Peyer's patch (tissue), 4 donors: Measurements from ENCODE around the gene APBA1. TPM values are rescaled to one million over a fixed set of nuclear protein-coding genes. Genes with fewer than 3 reads are reported as not detected.

Experiments
- DNase-seq, 3 donors: peaks; one replicate each; pipeline ENCODE4 v3.0.0-alpha.2; 2017 to 2019
- H3K27ac ChIP-seq, 4 donors: fragments of 200-600 bp; sonication (generic); one replicate each; pipeline ENCODE4 v1.5.1; 2016 to 2019
- H3K27me3 ChIP-seq, 2 donors: fragments of 200-600 bp; sonication (generic); one replicate each; pipeline ENCODE4 v1.5.1; 2019
- H3K36me3 ChIP-seq, 3 donors: fragments of 200-600 bp; sonication (generic); one replicate each; pipeline ENCODE4 v1.5.1; 2016 to 2019
- H3K4me1 ChIP-seq, 4 donors: fragments of 200-600 bp; sonication (generic); one replicate each; pipeline ENCODE4 v1.5.1; 2016 to 2019
- H3K4me3 ChIP-seq, 4 donors: fragments of 200-600 bp; sonication (generic); 1 replicate in 3 of 4; 2 replicates in 1 of 4; pipeline ENCODE4 v1.5.1; 2016 to 2019; ENCODE audit warnings: mild to moderate bottlenecking in 1 of 4
- H3K9me3 ChIP-seq, 4 donors: fragments of 200-600 bp; sonication (generic); one replicate each; pipeline ENCODE4 v1.5.1; 2016 to 2019; ENCODE audit warnings: mild to moderate bottlenecking in 1 of 4
- POLR2A ChIP-seq, 2 donors: fragments of 450-650 bp; IDR thresholded peaks; one replicate each; pipeline ENCODE4 v1.5.1; 2017; ENCODE audit warnings: antibody characterized with exemption in 2 of 2, mild to moderate bottlenecking in 2 of 2, moderate library complexity in 2 of 2
- total RNA-seq, 4 donors: library from RNA; depleted of rRNA; stranded (reverse); fragments of >200 nt; gene quantifications; one replicate each; pipeline ENCODE4 v1.1.0, GENCODE V29; 2016
- TF ChIP-seq, protein P1 (sequence below), 6 experiments: fragments of 450-650 bp in 4 of 6; fragments of 200-600 bp in 2 of 6; sonication (generic) in 1 of 6; IDR thresholded peaks; one replicate each; pipeline ENCODE4 v1.5.1; 2017 to 2019; ENCODE audit warnings: antibody characterized with exemption in 6 of 6, mild to moderate bottlenecking in 3 of 6, moderate library complexity in 1 of 6

Gene APBA1
- total RNA-seq, 4 donors from 2014 or later: 0.88 to 14.9 (median 3.9) TPM

DNA sequence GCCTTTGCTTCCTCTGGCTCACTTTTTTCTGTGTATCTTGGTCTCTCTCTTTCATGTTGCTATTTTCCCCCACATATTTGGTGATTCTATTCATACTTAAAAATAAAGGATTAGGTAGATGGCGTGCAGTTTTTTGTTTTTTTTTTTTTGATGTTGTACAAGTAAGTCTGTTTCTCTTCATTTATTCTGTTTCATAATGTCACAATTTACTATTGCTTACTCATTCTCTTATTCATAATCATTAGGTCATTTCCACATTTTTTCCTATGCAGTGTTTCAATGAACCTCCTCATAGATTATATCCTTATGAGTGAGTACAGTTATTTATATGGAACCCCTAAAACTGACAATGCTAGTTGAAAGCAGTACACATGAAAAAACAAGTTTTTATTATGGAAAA is 136.3 kb downstream of the APBA1 start:
- no peaks in the 10 kb centered on the region for H3K27me3 ChIP-seq
- H3K27ac ChIP-seq: no peak overlapping the region
- no peaks in the 10 kb centered on the region for H3K36me3 ChIP-seq
- no peak overlapping the region for H3K4me3 ChIP-seq
- no peaks in the 10 kb centered on the region for H3K4me1 ChIP-seq
- DNase-seq: no peak
- TF ChIP-seq, protein P1, sequence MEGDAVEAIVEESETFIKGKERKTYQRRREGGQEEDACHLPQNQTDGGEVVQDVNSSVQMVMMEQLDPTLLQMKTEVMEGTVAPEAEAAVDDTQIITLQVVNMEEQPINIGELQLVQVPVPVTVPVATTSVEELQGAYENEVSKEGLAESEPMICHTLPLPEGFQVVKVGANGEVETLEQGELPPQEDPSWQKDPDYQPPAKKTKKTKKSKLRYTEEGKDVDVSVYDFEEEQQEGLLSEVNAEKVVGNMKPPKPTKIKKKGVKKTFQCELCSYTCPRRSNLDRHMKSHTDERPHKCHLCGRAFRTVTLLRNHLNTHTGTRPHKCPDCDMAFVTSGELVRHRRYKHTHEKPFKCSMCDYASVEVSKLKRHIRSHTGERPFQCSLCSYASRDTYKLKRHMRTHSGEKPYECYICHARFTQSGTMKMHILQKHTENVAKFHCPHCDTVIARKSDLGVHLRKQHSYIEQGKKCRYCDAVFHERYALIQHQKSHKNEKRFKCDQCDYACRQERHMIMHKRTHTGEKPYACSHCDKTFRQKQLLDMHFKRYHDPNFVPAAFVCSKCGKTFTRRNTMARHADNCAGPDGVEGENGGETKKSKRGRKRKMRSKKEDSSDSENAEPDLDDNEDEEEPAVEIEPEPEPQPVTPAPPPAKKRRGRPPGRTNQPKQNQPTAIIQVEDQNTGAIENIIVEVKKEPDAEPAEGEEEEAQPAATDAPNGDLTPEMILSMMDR (IDR thresholded peaks at IDR 0.05): no peak
- no peak for TF ChIP-seq POLR2A (IDR thresholded peaks at IDR 0.05)
- no peaks in the 10 kb centered on the region for H3K9me3 ChIP-seq

DNA sequence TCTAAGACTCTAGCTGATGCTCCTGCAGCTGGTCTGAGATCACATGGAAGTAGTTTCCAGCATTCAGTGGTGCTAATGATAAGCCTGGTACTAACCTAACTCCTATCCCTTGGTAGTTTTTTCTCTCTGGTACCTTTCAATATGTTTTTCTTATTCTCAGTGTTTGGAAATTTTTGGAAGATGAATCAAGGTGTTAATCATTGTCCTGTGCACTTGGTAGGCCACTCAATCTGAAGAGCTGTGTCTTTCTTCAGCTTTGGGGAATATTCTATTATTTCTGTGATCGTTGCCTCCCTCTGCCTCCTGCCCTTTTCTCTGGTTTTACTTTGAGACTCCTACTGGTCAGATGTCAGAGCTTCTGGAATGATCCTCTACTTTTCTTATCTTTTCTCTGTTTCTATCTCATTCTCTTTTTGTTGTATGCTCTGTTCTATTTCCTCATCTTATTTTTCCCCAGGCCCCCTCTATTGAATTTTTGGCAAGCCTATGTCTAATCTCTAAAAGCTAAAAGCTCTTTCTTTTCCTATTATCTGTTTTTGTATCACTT is 136.8 kb downstream of the APBA1 start:
- H3K9me3 ChIP-seq: no peaks in the 10 kb centered on the region
- no peaks in the 10 kb centered on the region for H3K4me1 ChIP-seq
- H3K27me3 ChIP-seq: no peaks in the 10 kb centered on the region
- no peak for DNase-seq
- no peak for TF ChIP-seq POLR2A (IDR thresholded peaks at IDR 0.05)
- TF ChIP-seq, protein P1 (IDR thresholded peaks at IDR 0.05): no peak
- no peak overlapping the region for H3K4me3 ChIP-seq
- no peak overlapping the region for H3K27ac ChIP-seq
- H3K36me3 ChIP-seq: no peaks in the 10 kb centered on the region

DNA sequence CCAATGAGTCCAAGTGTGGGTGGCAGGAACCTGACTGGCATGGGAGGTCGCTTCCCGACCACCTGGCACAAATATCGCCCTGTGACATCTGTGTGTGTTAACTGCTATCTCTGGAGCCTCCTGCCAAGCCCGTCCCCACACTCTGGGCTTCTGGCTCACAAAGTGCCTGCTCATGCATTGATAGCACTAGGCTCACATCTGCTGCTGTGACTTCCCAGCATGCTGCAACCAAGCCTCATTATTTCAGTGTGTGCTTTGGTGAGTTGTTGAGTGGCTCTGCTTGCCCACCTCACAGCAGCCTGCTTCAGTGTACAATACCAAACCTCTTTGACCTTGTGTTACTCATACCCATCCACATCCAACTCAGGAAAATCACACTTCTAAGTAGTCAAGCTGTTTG is 139.8 kb downstream of the APBA1 start:
- TF ChIP-seq POLR2A (IDR thresholded peaks at IDR 0.05): no peak
- TF ChIP-seq, protein P1 (IDR thresholded peaks at IDR 0.05): no peak
- Histone ChIP-seq H3K4me3 (no peak overlapping the region), H3K4me1 (no peaks in the 10 kb centered on the region)

DNA sequence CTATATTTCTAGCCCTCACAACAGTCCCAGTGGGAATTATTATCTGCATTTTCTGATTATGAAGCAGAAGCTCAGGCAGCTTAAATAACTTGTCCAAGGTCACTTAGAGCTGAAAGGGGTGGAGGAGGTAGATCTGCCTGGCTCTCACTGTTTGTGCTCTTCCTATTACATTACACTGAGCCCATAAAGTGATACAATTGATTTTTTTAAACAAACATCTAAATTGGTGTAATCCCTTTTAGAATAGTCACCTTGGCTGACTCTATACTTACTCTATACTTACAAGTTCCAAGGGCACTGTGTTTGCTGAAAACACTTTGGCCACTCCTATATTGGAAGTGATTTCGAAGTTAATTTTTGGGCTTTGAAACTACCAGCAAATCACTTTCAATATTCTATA is 144.7 kb downstream of the APBA1 start:
- Histone ChIP-seq H3K4me1 (no peaks in the 10 kb centered on the region), H3K4me3 (no peak overlapping the region), H3K27ac (no peak overlapping the region), H3K9me3 (no peaks in the 10 kb centered on the region), H3K27me3 (no peaks in the 10 kb centered on the region), H3K36me3 (no peaks in the 10 kb centered on the region)
- DNase-seq: no peak
- TF ChIP-seq, protein P1 (IDR thresholded peaks at IDR 0.05): no peak
- no peak for TF ChIP-seq POLR2A (IDR thresholded peaks at IDR 0.05)

More for the DNA sequence above, 139.8 kb downstream of the APBA1 start:
- no peak overlapping the region for H3K27ac ChIP-seq
- H3K36me3 ChIP-seq: no peaks in the 10 kb centered on the region
- H3K9me3 ChIP-seq: no peaks in the 10 kb centered on the region
- no peaks in the 10 kb centered on the region for H3K27me3 ChIP-seq
- no peak for DNase-seq

DNA sequence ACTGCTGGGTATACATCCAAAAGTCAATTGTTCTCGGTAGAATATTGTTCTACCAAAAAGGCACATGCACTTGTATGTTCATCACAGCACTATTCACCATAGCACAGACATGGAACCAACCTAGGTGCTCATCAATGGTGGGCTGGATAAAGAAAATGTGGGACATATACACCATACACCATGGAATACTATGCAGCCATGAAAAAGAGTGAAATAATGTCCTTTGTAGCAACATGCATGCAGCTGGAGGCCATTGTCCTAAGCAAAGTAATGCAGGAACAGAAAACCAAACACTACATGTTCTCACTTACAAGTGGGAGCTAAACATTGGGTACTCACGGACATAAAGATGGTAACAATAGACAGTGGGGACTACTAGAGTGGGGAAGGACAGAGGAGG is 145.5 kb downstream of the APBA1 start:
- Histone ChIP-seq H3K4me3 (no peak overlapping the region), H3K36me3 (no peaks in the 10 kb centered on the region), H3K9me3 (no peaks in the 10 kb centered on the region), H3K27ac (no peak overlapping the region), H3K4me1 (no peaks in the 10 kb centered on the region), H3K27me3 (no peaks in the 10 kb centered on the region)
- DNase-seq: no peak
- no peak for TF ChIP-seq POLR2A (IDR thresholded peaks at IDR 0.05)
- TF ChIP-seq, protein P1 (IDR thresholded peaks at IDR 0.05): no peak
